A549 (cell line): Measurements from ENCODE around the gene TTC7B. TPM values are rescaled to one million over a fixed set of nuclear protein-coding genes. Genes with fewer than 3 reads are reported as not detected.

Source experiments
- ATAC-seq, 2 experiments: fragments of 200-7000 bp in 1 of 2; fragments of >200 bp in 1 of 2; cut with Nextera tagmentation in 1 of 2; cut with Tn5 transposase in 1 of 2; 3 replicates each; pipeline versions ENCODE4 v1.8.0 to v1.9.1; 2018 to 2020; ENCODE audit warnings: mild to moderate bottlenecking in 1 of 2, moderate library complexity in 1 of 2
- CTCF ChIA-PET: fragments of 300-600 bp; sonication (Branson Sonifier 250); formaldehyde crosslinking; extraction: SDS; loops from one replicate; lab custom pipeline; 2021; ENCODE audit warnings: antibody characterized with exemption, inconsistent platforms; lab: Yijun Ruan, JAX
- POLR2A ChIA-PET: fragments of 350-600 bp; formaldehyde crosslinking; extraction: SDS; loops from one replicate; lab custom pipeline; 2021; ENCODE audit warnings: antibody characterized with exemption, inconsistent platforms; lab: Yijun Ruan, JAX
- DNase-seq, 2 experiments: peaks; one replicate each; pipeline versions ENCODE4 v3.0.0 to v3.0.0-alpha.2; 2011 to 2016; ENCODE audit warnings: low read depth in 1 of 2, low spot score in 1 of 2
- FAIRE-seq: peaks from 2 replicates; lab custom pipeline; 2011; peaks lifted over from hg19 to GRCh38; lab: Jason Lieb, UNC
- H3K27ac ChIP-seq, 2 experiments: fragments of >200 bp; sonication (Bioruptor Twin); formaldehyde crosslinking; 3 replicates each; pipeline ENCODE4 v1.5.1; 2016 to 2017
- H3K4me1 ChIP-seq: fragments of >200 bp; sonication (Bioruptor Twin); formaldehyde crosslinking; 3 replicates; pipeline ENCODE4 v1.6.1; 2016
- H3K4me2 ChIP-seq: fragments of >200 bp; sonication (Bioruptor Twin); formaldehyde crosslinking; 3 replicates; pipeline ENCODE4 v1.6.1; 2016
- H3K4me3 ChIP-seq: fragments of >200 bp; sonication (Bioruptor Twin); formaldehyde crosslinking; 3 replicates; pipeline ENCODE4 v1.5.1; 2016
- H3K9me3 ChIP-seq: fragments of >200 bp; sonication (Bioruptor Twin); formaldehyde crosslinking; 3 replicates; pipeline ENCODE4 v1.6.1; 2016
- BCL3 ChIP-seq: fragments of >200 bp; sonication (Bioruptor Twin); formaldehyde crosslinking; IDR thresholded peaks from 3 replicates; pipeline ENCODE4 v1.6.1; 2016
- CBX8 ChIP-seq: fragments of 200-600 bp; sonication (generic); IDR thresholded peaks from 2 replicates; pipeline ENCODE4 v1.6.1; 2016
- CEBPB ChIP-seq, 2 experiments: fragments of >200 bp in 1 of 2; sonication (Bioruptor Twin) in 1 of 2; formaldehyde crosslinking in 1 of 2; IDR thresholded peaks; 2 replicates each; pipeline ENCODE4 v1.6.1; 2012 to 2016
- CHD2 ChIP-seq: fragments of 150-350 bp; IDR thresholded peaks from 2 replicates; pipeline ENCODE4 v1.6.1; 2014; ENCODE audit warnings: low read length; ENCODE audit not compliant: partially characterized antibody
- CHD4 ChIP-seq: fragments of 200-600 bp; sonication (generic); IDR thresholded peaks from 2 replicates; pipeline ENCODE4 v1.6.1; 2016; ENCODE audit warnings: antibody characterized with exemption, mild to moderate bottlenecking, borderline replicate concordance
- EHMT2 ChIP-seq: fragments of 200-600 bp; sonication (generic); IDR thresholded peaks from 2 replicates; pipeline ENCODE4 v1.6.1; 2016; ENCODE audit warnings: antibody characterized with exemption, low read depth, mild to moderate bottlenecking, moderate library complexity
- FOSL2 ChIP-seq, 2 experiments: fragments of 450-650 bp in 1 of 2; fragments of >200 bp in 1 of 2; sonication (Bioruptor Twin) in 1 of 2; formaldehyde crosslinking; IDR thresholded peaks; 2 replicates each; pipeline versions ENCODE4 v1.5.0 to v1.6.1; 2016 to 2020; ENCODE audit warnings: mild to moderate bottlenecking in 1 of 2, moderate library complexity in 1 of 2
- GATA3 ChIP-seq: IDR thresholded peaks from 2 replicates; pipeline ENCODE4 v1.6.1; 2012; ENCODE audit warnings: borderline replicate concordance
- HOXA7 ChIP-seq: fragments of 250-450 bp; sonication (Bioruptor Pico); IDR thresholded peaks from 2 replicates; pipeline ENCODE4 v1.5.0; 2020; ENCODE audit warnings: mild to moderate bottlenecking, moderate library complexity
- HOXB13 ChIP-seq: fragments of 250-450 bp; sonication (Bioruptor Pico); IDR thresholded peaks from 2 replicates; pipeline ENCODE4 v1.5.0; 2020; ENCODE audit warnings: low read depth, mild to moderate bottlenecking, moderate library complexity
- JUNB ChIP-seq: fragments of >200 bp; sonication (Bioruptor Twin); formaldehyde crosslinking; IDR thresholded peaks from 2 replicates; pipeline ENCODE4 v1.6.1; 2016
- MAX ChIP-seq: IDR thresholded peaks from 2 replicates; pipeline ENCODE4 v1.6.1; 2012
- NFE2L2 ChIP-seq: fragments of 150-350 bp; conservative IDR thresholded peaks from 2 replicates; pipeline ENCODE4 v1.6.1; 2014; ENCODE audit warnings: low read length
- NPAS2 ChIP-seq: fragments of 250-450 bp; sonication (Bioruptor Pico); IDR thresholded peaks from 2 replicates; pipeline ENCODE4 v1.8.0; 2022; ENCODE audit warnings: mild to moderate bottlenecking, moderate library complexity, borderline replicate concordance
- NR3C1 ChIP-seq: fragments of >200 bp; sonication (Bioruptor Twin); formaldehyde crosslinking; IDR thresholded peaks from 3 replicates; pipeline ENCODE4 v1.6.1; 2017
- PHF8 ChIP-seq: fragments of 200-600 bp; sonication (generic); IDR thresholded peaks from 2 replicates; pipeline ENCODE4 v1.6.1; 2016; ENCODE audit warnings: low read depth, mild to moderate bottlenecking, antibody characterized with exemption, moderate library complexity, borderline replicate concordance
- REST ChIP-seq: fragments of 200-600 bp; sonication (generic); IDR thresholded peaks from 2 replicates; pipeline ENCODE4 v1.6.1; 2016; ENCODE audit warnings: antibody characterized with exemption, mild to moderate bottlenecking, moderate library complexity
- TP53 ChIP-seq: fragments of 250-450 bp; sonication (Bioruptor Pico); IDR thresholded peaks from 2 replicates; pipeline ENCODE4 v1.5.0; 2021; ENCODE audit warnings: mild to moderate bottlenecking, moderate library complexity
- ZFP36 ChIP-seq: fragments of 450-650 bp; IDR thresholded peaks from 2 replicates; pipeline ENCODE4 v1.6.1; 2014; ENCODE audit warnings: borderline replicate concordance; ENCODE audit not compliant: partially characterized antibody
- WGBS: methylation state at CpG from one replicate; pipeline ENCODE4 v1.1.6; 2017; ENCODE audit errors: missing lambda C conversion rate; 5-methylcytosine and 5-hydroxymethylcytosine counted together
- polyA plus RNA-seq, 4 experiments: library from polyadenylated mRNA; depleted of rRNA in 3 of 4; stranded (reverse); fragments of >200 nt; fragmentation: RNase III in 1 of 4; extraction: RNeasy Plus Mini Kit Qiagen cat#74134 plus additional on column Dnase treatment in 1 of 4; gene quantifications; 2 replicates in 3 of 4; 3 replicates in 1 of 4; pipeline ENCODE4 v1.2.3, GENCODE V29; 2011 to 2017
- TF ChIP-seq, protein P1 (sequence below): fragments of 250-450 bp; sonication (Bioruptor Pico); IDR thresholded peaks from 2 replicates; pipeline ENCODE4 v1.5.0; 2021; ENCODE audit warnings: mild to moderate bottlenecking, moderate library complexity, borderline replicate concordance
- TF ChIP-seq, protein P2 (sequence below): fragments of >200 bp; sonication (Bioruptor Twin); formaldehyde crosslinking; IDR thresholded peaks from 2 replicates; pipeline ENCODE4 v1.6.1; 2016
- TF ChIP-seq, protein P3 (sequence below): fragments of 150-350 bp; IDR thresholded peaks from 2 replicates; pipeline ENCODE4 v1.6.1; 2014; ENCODE audit warnings: low read depth, mild to moderate bottlenecking, low read length

TTC7B gene
- polyA plus RNA-seq, 2 of the 4 experiments (the other 2 are of a cell fraction) = 16.6 to 28.0 TPM

- ATAC-seq = no peak
- 93% methylated on average over 3 of the region's 3 CpGs for WGBS
- Histone ChIP-seq H3K4me1 (peaks cover 7% of the 10 kb centered on the region; the same call in 2 of the 3 replicates), H3K9me3 (no peaks in the 10 kb centered on the region), H3K4me2 (no peak overlapping the region)
- CTCF ChIA-PET = no interaction called here
- POLR2A ChIA-PET = no interaction called here
- TF ChIP-seq CHD2 (no peak), EHMT2 (no peak), HOXB13 (CRISPR knock-in tag) (no peak), CBX8 (no peak), BCL3 (no peak), CEBPB (IDR thresholded peaks at IDR 0.05) (no peak)
- TF ChIP-seq, protein P1, sequence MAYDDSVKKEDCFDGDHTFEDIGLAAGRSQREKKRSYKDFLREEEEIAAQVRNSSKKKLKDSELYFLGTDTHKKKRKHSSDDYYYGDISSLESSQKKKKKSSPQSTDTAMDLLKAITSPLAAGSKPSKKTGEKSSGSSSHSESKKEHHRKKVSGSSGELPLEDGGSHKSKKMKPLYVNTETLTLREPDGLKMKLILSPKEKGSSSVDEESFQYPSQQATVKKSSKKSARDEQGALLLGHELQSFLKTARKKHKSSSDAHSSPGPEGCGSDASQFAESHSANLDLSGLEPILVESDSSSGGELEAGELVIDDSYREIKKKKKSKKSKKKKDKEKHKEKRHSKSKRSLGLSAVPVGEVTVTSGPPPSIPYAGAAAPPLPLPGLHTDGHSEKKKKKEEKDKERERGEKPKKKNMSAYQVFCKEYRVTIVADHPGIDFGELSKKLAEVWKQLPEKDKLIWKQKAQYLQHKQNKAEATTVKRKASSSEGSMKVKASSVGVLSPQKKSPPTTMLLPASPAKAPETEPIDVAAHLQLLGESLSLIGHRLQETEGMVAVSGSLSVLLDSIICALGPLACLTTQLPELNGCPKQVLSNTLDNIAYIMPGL (CRISPR knock-in tag) = no peak
- TF ChIP-seq, all 56 proteins: peak for 0
- no peak for FAIRE-seq
- Histone ChIP-seq H3K27ac (no peak overlapping the region), H3K4me3 (no peak overlapping the region)
- DNase-seq = peak in 1 of 2 experiments; percentile 14
Observed at GRCh38 chr14:90797451-90797850, 18.8 kb downstream of the TTC7B start.

DNA sequence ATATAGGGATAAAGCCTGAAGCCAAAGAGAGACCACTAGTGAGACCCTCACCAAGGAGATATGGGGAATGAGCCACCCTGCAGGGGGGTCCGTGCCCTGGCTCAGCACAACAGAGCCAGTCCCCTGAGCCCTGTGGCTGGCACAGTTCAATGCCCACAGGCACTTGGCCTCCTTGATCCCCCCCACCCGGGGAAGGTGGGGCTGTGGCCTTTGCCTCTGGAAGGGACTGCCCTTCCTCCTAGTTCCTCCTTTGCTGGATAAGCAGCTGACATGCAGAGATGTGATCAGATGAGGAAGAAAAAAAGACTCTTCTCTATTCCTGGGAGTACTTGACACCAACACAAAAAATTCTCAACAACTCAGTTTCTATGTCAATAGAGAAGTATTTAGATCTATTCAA, 19.9 kb downstream of the TTC7B start:
- DNase-seq = no peak
- CTCF ChIA-PET = interaction anchor here (0.6 to 1.6 kb wide), 4 partner anchors 10 to 238 kb away, joined by 3 to 5 read pairs (median 3); no protein-coding TSS in a partner anchor
- H3K4me2 ChIP-seq = no peak overlapping the region
- POLR2A ChIA-PET = no interaction called here
- H3K4me3 ChIP-seq = no peak overlapping the region
- no peak for FAIRE-seq
- TF ChIP-seq TP53 (CRISPR knock-in tag) = no peak
- no peak for TF ChIP-seq CHD2
- TF ChIP-seq CHD4 = no peak
- TF ChIP-seq NFE2L2 = no peak
- no peak for TF ChIP-seq PHF8
- TF ChIP-seq NPAS2 (CRISPR knock-in tag) = no peak
- no peak for TF ChIP-seq REST
- TF ChIP-seq ZFP36 = no peak
- no peak for TF ChIP-seq JUNB
- TF ChIP-seq GATA3 = no peak
- peak overlapping the region in 1 of 2 experiments; percentile 47; a peak in 2 of 6 replicates for H3K27ac ChIP-seq
- peak; percentile 6 to 30; a peak in 3 of 6 replicates for ATAC-seq
- WGBS = 13% methylated on average over 1 of the region's 2 CpGs
- no peaks in the 10 kb centered on the region for H3K9me3 ChIP-seq
- peaks cover 7% of the 10 kb centered on the region; the same call in 2 of the 3 replicates for H3K4me1 ChIP-seq

DNA sequence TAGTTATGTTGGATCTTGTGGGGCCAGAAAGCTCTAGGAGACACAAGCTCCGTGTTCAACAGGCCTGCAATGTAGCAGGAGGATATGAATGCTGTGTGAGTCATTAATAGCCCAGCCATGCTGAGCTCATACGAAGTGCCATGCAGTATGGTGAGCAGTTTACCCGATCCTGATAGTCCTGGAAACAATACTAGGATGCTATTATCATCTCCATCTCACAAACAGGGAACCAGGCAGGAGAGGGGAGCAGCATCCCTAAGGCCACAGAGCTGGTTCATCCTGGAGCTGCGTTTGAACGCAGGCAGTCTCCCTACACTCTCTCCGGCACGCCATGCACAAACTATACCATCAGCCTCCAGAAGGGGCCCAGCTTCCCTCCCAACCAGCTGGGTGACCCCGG, 20.5 kb downstream of the TTC7B start:
- FAIRE-seq (no peak), DNase-seq (peak in 1 of 2 experiments; percentile 31), ATAC-seq (peak; percentile 65 to 87)
- H3K27ac ChIP-seq = peak overlapping the region in 1 of 2 experiments; percentile 47; a peak in 2 of 6 replicates
- H3K9me3 ChIP-seq = no peaks in the 10 kb centered on the region
- POLR2A ChIA-PET = no interaction called here
- 57% methylated on average over 8 of the region's 8 CpGs for WGBS
- CTCF ChIA-PET = interaction anchor here (0.5 to 1.6 kb wide), 6 partner anchors 9 to 377 kb away, joined by 3 to 5 read pairs (median 3); no protein-coding TSS in a partner anchor
- no peak overlapping the region for H3K4me2 ChIP-seq
- H3K4me3 ChIP-seq = no peak overlapping the region
- H3K4me1 ChIP-seq = peaks cover 7% of the 10 kb centered on the region; the same call in 2 of the 3 replicates
- TF ChIP-seq NPAS2 (CRISPR knock-in tag) (no peak), FOSL2 (IDR thresholded peaks at IDR 0.05) (no peak), FOSL2 (CRISPR knock-in tag; IDR thresholded peaks at IDR 0.05) (no peak), HOXA7 (CRISPR knock-in tag) (no peak), CEBPB (IDR thresholded peaks at IDR 0.05) (no peak), BCL3 (no peak), NFE2L2 (no peak), MAX (no peak), TP53 (CRISPR knock-in tag) (no peak), NR3C1 (no peak), PHF8 (no peak)
- TF ChIP-seq, protein P2, sequence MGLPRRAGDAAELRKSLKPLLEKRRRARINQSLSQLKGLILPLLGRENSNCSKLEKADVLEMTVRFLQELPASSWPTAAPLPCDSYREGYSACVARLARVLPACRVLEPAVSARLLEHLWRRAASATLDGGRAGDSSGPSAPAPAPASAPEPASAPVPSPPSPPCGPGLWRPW = no peak
- TF ChIP-seq, protein P3, sequence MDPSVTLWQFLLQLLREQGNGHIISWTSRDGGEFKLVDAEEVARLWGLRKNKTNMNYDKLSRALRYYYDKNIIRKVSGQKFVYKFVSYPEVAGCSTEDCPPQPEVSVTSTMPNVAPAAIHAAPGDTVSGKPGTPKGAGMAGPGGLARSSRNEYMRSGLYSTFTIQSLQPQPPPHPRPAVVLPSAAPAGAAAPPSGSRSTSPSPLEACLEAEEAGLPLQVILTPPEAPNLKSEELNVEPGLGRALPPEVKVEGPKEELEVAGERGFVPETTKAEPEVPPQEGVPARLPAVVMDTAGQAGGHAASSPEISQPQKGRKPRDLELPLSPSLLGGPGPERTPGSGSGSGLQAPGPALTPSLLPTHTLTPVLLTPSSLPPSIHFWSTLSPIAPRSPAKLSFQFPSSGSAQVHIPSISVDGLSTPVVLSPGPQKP = no peak
